Measurements from ENCODE around the gene HS6ST3.

The HS6ST3 gene

GRCh38 chr13:96858133-96858826 lies 768.4 kb downstream of the HS6ST3 start:
- H3K9me3 Mint-ChIP-seq: peaks cover 7% of the 10 kb centered on the region
- H3K4me1 Mint-ChIP-seq: no peaks in the 10 kb centered on the region
- no peak overlapping the region for H3K27ac Mint-ChIP-seq
- H3K27me3 Mint-ChIP-seq: no peaks in the 10 kb centered on the region
- DNase-seq: no peak
- no peak overlapping the region for H3K4me3 Mint-ChIP-seq
- no peaks in the 10 kb centered on the region for H3K36me3 Mint-ChIP-seq (ENCODE audit: low read depth)
- ATAC-seq: no peak

- Mint-ChIP-seq H3K9me3 (peaks cover 7% of the 10 kb centered on the region), H3K4me1 (no peaks in the 10 kb centered on the region), H3K27ac (no peak overlapping the region), H3K27me3 (no peaks in the 10 kb centered on the region), H3K36me3 (ENCODE audit: low read depth) (no peaks in the 10 kb centered on the region), H3K4me3 (no peak overlapping the region)
- DNase-seq (no peak), ATAC-seq (no peak)
Observed at GRCh38 chr13:96860882-96861281, 771.0 kb downstream of the HS6ST3 start.

- no peak overlapping the region for H3K4me3 Mint-ChIP-seq
- no peak overlapping the region for H3K27ac Mint-ChIP-seq
- H3K9me3 Mint-ChIP-seq: peaks cover 7% of the 10 kb centered on the region
- no peaks in the 10 kb centered on the region for H3K36me3 Mint-ChIP-seq (ENCODE audit: low read depth)
- DNase-seq (no peak), ATAC-seq (no peak)
- H3K27me3 Mint-ChIP-seq: no peaks in the 10 kb centered on the region
- no peaks in the 10 kb centered on the region for H3K4me1 Mint-ChIP-seq
Observed at GRCh38 chr13:96862093-96862492, 772.2 kb downstream of the HS6ST3 start.

GRCh38 chr13:96862999-96863398 lies 773.1 kb downstream of the HS6ST3 start:
- Mint-ChIP-seq H3K9me3 (peaks cover 7% of the 10 kb centered on the region), H3K4me1 (no peaks in the 10 kb centered on the region), H3K36me3 (ENCODE audit: low read depth) (no peaks in the 10 kb centered on the region), H3K27ac (no peak overlapping the region), H3K27me3 (no peaks in the 10 kb centered on the region), H3K4me3 (no peak overlapping the region)
- DNase-seq (no peak), ATAC-seq (no peak)

- no peaks in the 10 kb centered on the region for H3K27me3 Mint-ChIP-seq
Observed at GRCh38 chr13:96871469-96871868, 781.6 kb downstream of the HS6ST3 start.

GRCh38 chr13:96880419-96880818 lies 790.5 kb downstream of the HS6ST3 start:
- DNase-seq: no peak
- Mint-ChIP-seq H3K9me3 (peaks cover 18% of the 10 kb centered on the region), H3K27me3 (no peaks in the 10 kb centered on the region), H3K4me1 (no peaks in the 10 kb centered on the region), H3K4me3 (no peak overlapping the region), H3K27ac (no peak overlapping the region), H3K36me3 (ENCODE audit: low read depth) (no peaks in the 10 kb centered on the region)
- ATAC-seq: no peak

More at GRCh38 chr13:96871469-96871868, 781.6 kb downstream of the HS6ST3 start:
- no peaks in the 10 kb centered on the region for H3K9me3 Mint-ChIP-seq
- no peaks in the 10 kb centered on the region for H3K4me1 Mint-ChIP-seq
- no peak overlapping the region for H3K27ac Mint-ChIP-seq
- H3K4me3 Mint-ChIP-seq: no peak overlapping the region
- DNase-seq (no peak), ATAC-seq (no peak)
- no peaks in the 10 kb centered on the region for H3K36me3 Mint-ChIP-seq (ENCODE audit: low read depth)

Measured in activated naive CD8-positive, alpha-beta T cell treated with anti-CD3 and anti-CD28 coated beads, Interleukin-2, amount 50 U/mL, for 24 hours (primary cell).